ENCODE data around the gene NCCRP1.

DNA sequence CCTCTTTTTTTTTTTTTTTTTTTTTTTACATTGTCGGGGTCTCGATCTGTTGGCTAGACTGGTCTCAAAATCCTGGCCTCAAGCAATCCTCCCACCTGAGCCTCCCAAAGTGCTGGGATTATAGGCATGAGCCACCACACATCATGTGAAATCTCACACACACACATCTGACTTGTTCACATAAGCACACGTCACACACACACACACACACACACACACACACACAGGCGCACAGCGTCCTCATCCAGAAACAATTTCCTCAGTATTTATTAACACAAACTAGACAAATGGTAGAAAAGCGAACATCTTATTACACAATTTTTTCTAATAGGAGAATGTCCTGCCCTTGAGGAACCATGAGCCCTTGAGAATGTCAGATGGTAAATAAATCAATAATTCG lies 12.4 kb downstream of the NCCRP1 start:
- TF ChIP-seq, protein P1, sequence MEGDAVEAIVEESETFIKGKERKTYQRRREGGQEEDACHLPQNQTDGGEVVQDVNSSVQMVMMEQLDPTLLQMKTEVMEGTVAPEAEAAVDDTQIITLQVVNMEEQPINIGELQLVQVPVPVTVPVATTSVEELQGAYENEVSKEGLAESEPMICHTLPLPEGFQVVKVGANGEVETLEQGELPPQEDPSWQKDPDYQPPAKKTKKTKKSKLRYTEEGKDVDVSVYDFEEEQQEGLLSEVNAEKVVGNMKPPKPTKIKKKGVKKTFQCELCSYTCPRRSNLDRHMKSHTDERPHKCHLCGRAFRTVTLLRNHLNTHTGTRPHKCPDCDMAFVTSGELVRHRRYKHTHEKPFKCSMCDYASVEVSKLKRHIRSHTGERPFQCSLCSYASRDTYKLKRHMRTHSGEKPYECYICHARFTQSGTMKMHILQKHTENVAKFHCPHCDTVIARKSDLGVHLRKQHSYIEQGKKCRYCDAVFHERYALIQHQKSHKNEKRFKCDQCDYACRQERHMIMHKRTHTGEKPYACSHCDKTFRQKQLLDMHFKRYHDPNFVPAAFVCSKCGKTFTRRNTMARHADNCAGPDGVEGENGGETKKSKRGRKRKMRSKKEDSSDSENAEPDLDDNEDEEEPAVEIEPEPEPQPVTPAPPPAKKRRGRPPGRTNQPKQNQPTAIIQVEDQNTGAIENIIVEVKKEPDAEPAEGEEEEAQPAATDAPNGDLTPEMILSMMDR (conservative IDR thresholded peaks at IDR 0.05; ENCODE audit: low read length): no peak
- no peak for TF ChIP-seq EZH2phosphoT487 (IDR thresholded peaks at IDR 0.05; ENCODE audit: borderline replicate concordance, low read depth, low read length)
